Pancreas (tissue), 10 donors: ENCODE data around the gene MYO1E. TPM values are rescaled to one million over a fixed set of nuclear protein-coding genes. Genes with fewer than 3 reads are reported as not detected.

Source experiments
- ATAC-seq, 4 donors: fragments of 200-7000 bp; cut with Tn5 transposase; one replicate each; pipeline versions ENCODE4 v1.8.0 to v1.9.1; 2020; ENCODE audit warnings: mild to moderate bottlenecking in 4 of 4, moderate library complexity in 4 of 4
- DNase-seq, 6 donors: peaks; one replicate each; pipeline ENCODE4 v3.0.0-alpha.2; 2020
- FAIRE-seq: peaks from 2 replicates; lab custom pipeline; 2012; peaks lifted over from hg19 to GRCh38; lab: Jason Lieb, UNC
- H3K27ac ChIP-seq, 4 donors: fragments of 200-600 bp; sonication (generic); 1 replicate in 3 of 4; 2 replicates in 1 of 4; pipeline versions ENCODE4 v1.5.0 to v1.8.0; 2020
- H3K27me3 ChIP-seq, 4 donors: fragments of 200-600 bp; one replicate each; pipeline ENCODE4 v1.8.0; 2021
- H3K36me3 ChIP-seq, 3 donors: fragments of 200-600 bp; sonication (generic) in 1 of 3; one replicate each; pipeline versions ENCODE4 v1.5.0 to v1.8.0; 2020 to 2021
- H3K4me1 ChIP-seq, 3 donors: fragments of 200-600 bp; one replicate each; pipeline ENCODE4 v1.8.0; 2021
- H3K4me3 ChIP-seq, 4 donors: fragments of 200-600 bp; sonication (generic) in 2 of 4; one replicate each; pipeline versions ENCODE4 v1.5.0 to v1.8.0; 2020 to 2021
- H3K9me3 ChIP-seq, 4 donors: fragments of 200-600 bp; one replicate each; pipeline ENCODE4 v1.8.0; 2021
- CTCF ChIP-seq, 4 donors: fragments of 200-600 bp; sonication (generic) in 3 of 4; IDR thresholded peaks; one replicate each; pipeline versions ENCODE4 v1.5.0 to v1.8.0; 2021; ENCODE audit warnings: antibody characterized with exemption in 4 of 4
- WGBS, 2 donors: extraction: QIAGEN DNeasy Blood & Tissue Kit; methylation state at CpG; one replicate each; pipeline ENCODE4 v1.1.7; 2013; 5-methylcytosine and 5-hydroxymethylcytosine counted together
- intact Hi-C, 3 donors: fragments of 100-400 bp; cut with DNase I; formaldehyde crosslinking; loops; one replicate each; pipeline versions ENCODE4 v1.11.1 to v1.14.2; 2022
- polyA plus RNA-seq, 2 donors: library from polyadenylated mRNA; stranded (reverse); fragments of 200-250 nt; gene quantifications; one replicate each; pipeline ENCODE4 v1.2.3, GENCODE V29; 2013
- total RNA-seq, 6 donors: library from RNA; stranded (reverse); fragmentation: NEBNext Ultra II Directional in 4 of 6; extraction: Animal tissue kit (Norgen Biotek cat#: 25700) in 4 of 6; gene quantifications; one replicate each; pipeline versions ENCODE4 v1.2.1 to v1.2.4, GENCODE V29; 2021 to 2023
- donor health status: healthy with polysubstance abuse.
- donor health status: DM: no; HTN: no; CAD: no; lungs with moderate emphysema.
- donor health status: DM: no; HTN: no; CAD: no.
- donor health status: control.
- donor health status: control.
- donor health status: Bipolar disorder and iron deficiency.
- donor health status: DM: yes; HTN: yes; CAD: no.
- donor health status: DM: no; HTN: no; CAD: no.
- donor health status: DM: no; HTN: no; CAD: no.
- donor health status: DM: yes; HTN: yes; CAD: no.

Gene MYO1E
- total and polyA plus RNA-seq, 8 donors, result 7.8 to 81.1 (median 25.6) TPM

GRCh38 chr15:59398220-59398619, 25.5 kb upstream of the MYO1E start:
- H3K4me3 ChIP-seq, result no peak overlapping the region
- H3K27me3 ChIP-seq, result no peaks in the 10 kb centered on the region
- H3K4me1 ChIP-seq, result no peaks in the 10 kb centered on the region
- H3K9me3 ChIP-seq, result no peaks in the 10 kb centered on the region
- DNase-seq (no peak), FAIRE-seq (no peak), ATAC-seq (no peak)
- no peaks in the 10 kb centered on the region for H3K36me3 ChIP-seq
- intact Hi-C loops, result no loop called here
- no peak overlapping the region for H3K27ac ChIP-seq
- no peak for TF ChIP-seq CTCF (IDR thresholded peaks at IDR 0.05)
- WGBS, 2 donors, result 73 to 78% methylated on average over 1 of the region's 1 CpG

GRCh38 chr15:59396679-59397078, 24.0 kb upstream of the MYO1E start:
- no peak for ATAC-seq
- intact Hi-C loops, result no loop called here
- Histone ChIP-seq H3K27ac (no peak overlapping the region), H3K36me3 (no peaks in the 10 kb centered on the region), H3K4me1 (no peaks in the 10 kb centered on the region), H3K4me3 (no peak overlapping the region), H3K27me3 (no peaks in the 10 kb centered on the region), H3K9me3 (no peaks in the 10 kb centered on the region)
- TF ChIP-seq CTCF (IDR thresholded peaks at IDR 0.05), result no peak
- 35 to 37% methylated on average over 3 of the region's 3 CpGs for WGBS, 2 donors
- no peak for FAIRE-seq
- DNase-seq, result no peak

GRCh38 chr15:59396211-59396610, 23.5 kb upstream of the MYO1E start:
- no peak for TF ChIP-seq CTCF (IDR thresholded peaks at IDR 0.05)
- no peaks in the 10 kb centered on the region for H3K9me3 ChIP-seq
- intact Hi-C loops, result no loop called here
- H3K27me3 ChIP-seq, result no peaks in the 10 kb centered on the region
- H3K27ac ChIP-seq, result no peak overlapping the region
- no peak for ATAC-seq
- no peak overlapping the region for H3K4me3 ChIP-seq
- 27 to 37% methylated on average over 3 of the region's 3 CpGs for WGBS, 2 donors
- FAIRE-seq, result no peak
- no peak for DNase-seq
- H3K4me1 ChIP-seq, result no peaks in the 10 kb centered on the region
- no peaks in the 10 kb centered on the region for H3K36me3 ChIP-seq

- Histone ChIP-seq H3K36me3 (no peaks in the 10 kb centered on the region), H3K4me3 (no peak overlapping the region), H3K9me3 (no peaks in the 10 kb centered on the region), H3K4me1 (no peaks in the 10 kb centered on the region), H3K27me3 (no peaks in the 10 kb centered on the region), H3K27ac (no peak overlapping the region)
- TF ChIP-seq CTCF (IDR thresholded peaks at IDR 0.05), result no peak
- intact Hi-C loops, result no loop called here
- WGBS, 2 donors, result 75 to 81% methylated on average over 9 of the region's 9 CpGs
- no peak for FAIRE-seq
- ATAC-seq, result no peak
- DNase-seq, result no peak
Observed at GRCh38 chr15:59394166-59394661, 21.5 kb upstream of the MYO1E start.

GRCh38 chr15:59392299-59392698, 19.6 kb upstream of the MYO1E start:
- Histone ChIP-seq H3K9me3 (no peaks in the 10 kb centered on the region), H3K36me3 (no peaks in the 10 kb centered on the region), H3K4me3 (no peak overlapping the region), H3K27ac (no peak overlapping the region), H3K27me3 (no peaks in the 10 kb centered on the region), H3K4me1 (no peaks in the 10 kb centered on the region)
- no peak for ATAC-seq
- no peak for TF ChIP-seq CTCF (IDR thresholded peaks at IDR 0.05)
- WGBS, 2 donors, result 59 to 70% methylated on average over 5 of the region's 5 CpGs
- no peak for DNase-seq
- intact Hi-C loops, result no loop called here
- no peak for FAIRE-seq
